ENCODE data around the gene PICALM.
"Not testable (repeated sequence)": the region's sequence is repeated elsewhere in the genome, so short reads cannot be mapped to it uniquely, and the experiment has no call there.

PICALM gene

DNA sequence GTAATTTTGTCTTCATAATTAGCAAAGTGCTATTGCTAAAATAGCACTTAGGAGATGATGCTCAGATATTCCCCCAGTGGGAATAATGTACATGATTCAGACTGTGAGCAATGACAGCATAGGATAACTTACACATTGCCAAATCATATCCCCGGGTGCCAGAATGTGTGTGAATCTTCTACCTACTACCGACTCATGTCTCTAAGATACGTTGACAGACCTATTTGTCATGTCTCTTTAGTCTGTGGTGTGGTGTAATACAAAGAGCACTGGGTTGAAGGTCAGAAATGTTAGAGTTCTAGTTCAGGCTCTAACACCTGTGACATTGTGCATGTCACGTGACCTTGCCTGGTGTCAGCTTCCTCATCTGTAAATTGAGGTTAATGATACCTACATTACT is 31.0 kb upstream of the PICALM start:
- Mint-ChIP-seq H3K27ac (no peak overlapping the region), H3K4me3 (no peak overlapping the region), H3K36me3 (ENCODE audit: low read depth) (no peaks in the 10 kb centered on the region), H3K4me1 (ENCODE audit: low read depth) (no peaks in the 10 kb centered on the region), H3K9me3 (no peaks in the 10 kb centered on the region), H3K27me3 (no peaks in the 10 kb centered on the region)

DNA sequence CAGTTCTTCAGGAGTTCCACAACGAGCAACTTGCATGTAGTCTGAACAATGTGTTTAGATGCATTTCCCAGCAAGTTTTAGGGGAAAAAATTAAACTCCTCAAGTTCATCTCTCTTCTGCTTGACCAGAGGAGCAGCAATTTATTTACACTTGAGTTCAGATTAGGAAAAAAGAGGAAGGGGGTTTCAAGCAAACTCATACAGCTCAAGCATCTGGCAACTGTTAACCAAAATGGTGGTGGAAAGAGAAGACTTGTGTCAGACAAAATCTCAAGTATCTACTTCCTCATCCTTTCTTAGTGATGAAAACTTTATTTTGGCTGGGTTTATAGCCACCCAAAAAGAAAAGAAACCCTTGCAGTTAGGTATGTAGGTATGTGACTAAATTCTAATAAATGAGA is 29.1 kb upstream of the PICALM start:
- H3K36me3 Mint-ChIP-seq (ENCODE audit: low read depth): no peaks in the 10 kb centered on the region
- H3K27ac Mint-ChIP-seq: no peak overlapping the region
- H3K4me1 Mint-ChIP-seq (ENCODE audit: low read depth): no peaks in the 10 kb centered on the region
- H3K27me3 Mint-ChIP-seq: no peaks in the 10 kb centered on the region
- H3K9me3 Mint-ChIP-seq: no peaks in the 10 kb centered on the region
- no peak overlapping the region for H3K4me3 Mint-ChIP-seq

DNA sequence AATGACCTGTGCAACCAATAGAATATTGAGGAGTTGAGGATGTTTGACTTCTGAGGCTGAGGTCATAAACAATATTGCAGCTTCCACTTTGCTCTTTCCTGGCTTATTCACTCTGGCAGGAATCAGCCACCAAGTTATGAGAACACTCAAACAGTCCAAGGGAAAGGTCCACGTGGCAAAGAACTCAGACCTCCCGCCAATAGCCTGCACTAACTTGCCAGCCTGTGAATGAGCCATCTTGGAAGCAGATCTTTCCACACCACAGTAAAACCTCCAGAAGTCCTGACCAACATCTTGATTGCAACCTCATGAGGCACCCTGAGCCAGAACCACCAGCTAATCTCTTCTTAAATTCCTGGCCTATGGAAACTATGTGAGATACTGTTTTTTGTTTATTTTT is 22.7 kb upstream of the PICALM start:
- H3K36me3 Mint-ChIP-seq (ENCODE audit: low read depth): no peaks in the 10 kb centered on the region
- H3K9me3 Mint-ChIP-seq: no peaks in the 10 kb centered on the region
- H3K27me3 Mint-ChIP-seq: peaks cover 3% of the 10 kb centered on the region
- H3K27ac Mint-ChIP-seq: no peak overlapping the region
- no peak overlapping the region for H3K4me3 Mint-ChIP-seq
- no peaks in the 10 kb centered on the region for H3K4me1 Mint-ChIP-seq (ENCODE audit: low read depth)

DNA sequence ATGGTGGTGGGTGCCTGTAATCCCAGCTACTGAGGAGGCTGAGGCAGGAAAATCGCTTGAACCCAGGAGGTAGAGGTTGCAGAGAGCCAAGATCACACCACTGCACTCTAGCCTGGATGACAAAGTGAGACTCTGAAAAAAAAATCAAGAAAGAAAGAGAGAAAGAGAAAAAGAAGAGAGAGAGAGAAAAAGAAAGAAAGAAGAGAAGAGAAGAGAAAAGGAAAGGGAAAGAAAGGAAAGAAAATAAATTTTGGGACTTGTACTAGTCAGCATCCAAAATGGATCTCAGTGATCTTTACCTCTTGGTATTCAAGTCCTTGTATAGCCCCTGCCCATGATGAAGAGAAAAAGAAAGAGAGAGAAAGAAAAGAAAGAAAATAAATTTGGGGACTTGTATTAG is 22.2 kb upstream of the PICALM start:
- peaks cover 3% of the 10 kb centered on the region for H3K27me3 Mint-ChIP-seq
- no peaks in the 10 kb centered on the region for H3K36me3 Mint-ChIP-seq (ENCODE audit: low read depth)
- no peak overlapping the region for H3K4me3 Mint-ChIP-seq
- no peaks in the 10 kb centered on the region for H3K4me1 Mint-ChIP-seq (ENCODE audit: low read depth)
- H3K27ac Mint-ChIP-seq: no peak overlapping the region
- H3K9me3 Mint-ChIP-seq: no peaks in the 10 kb centered on the region

DNA sequence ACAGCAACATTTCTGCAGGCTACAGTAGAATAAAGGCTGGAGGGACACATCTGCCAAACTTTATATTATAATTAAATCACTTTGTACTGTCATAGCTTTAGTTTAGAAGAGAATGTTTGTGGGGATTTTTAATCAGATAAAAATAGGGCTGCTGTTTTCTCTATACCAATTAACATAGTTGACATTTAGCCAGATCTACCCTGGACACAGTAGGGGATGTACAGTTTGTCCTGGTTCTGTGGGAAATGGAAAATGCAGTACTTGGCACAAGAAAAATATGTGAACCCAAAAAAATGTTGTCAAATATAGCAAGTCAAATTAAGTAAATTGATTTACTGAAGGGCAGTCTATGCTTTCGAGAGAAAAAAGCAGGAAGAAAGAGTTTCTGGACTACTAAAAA is 20.8 kb upstream of the PICALM start:
- H3K9me3 Mint-ChIP-seq: no peaks in the 10 kb centered on the region
- H3K27ac Mint-ChIP-seq: no peak overlapping the region
- no peak overlapping the region for H3K4me3 Mint-ChIP-seq
- peaks cover 3% of the 10 kb centered on the region for H3K27me3 Mint-ChIP-seq
- no peaks in the 10 kb centered on the region for H3K4me1 Mint-ChIP-seq (ENCODE audit: low read depth)
- H3K36me3 Mint-ChIP-seq (ENCODE audit: low read depth): no peaks in the 10 kb centered on the region

DNA sequence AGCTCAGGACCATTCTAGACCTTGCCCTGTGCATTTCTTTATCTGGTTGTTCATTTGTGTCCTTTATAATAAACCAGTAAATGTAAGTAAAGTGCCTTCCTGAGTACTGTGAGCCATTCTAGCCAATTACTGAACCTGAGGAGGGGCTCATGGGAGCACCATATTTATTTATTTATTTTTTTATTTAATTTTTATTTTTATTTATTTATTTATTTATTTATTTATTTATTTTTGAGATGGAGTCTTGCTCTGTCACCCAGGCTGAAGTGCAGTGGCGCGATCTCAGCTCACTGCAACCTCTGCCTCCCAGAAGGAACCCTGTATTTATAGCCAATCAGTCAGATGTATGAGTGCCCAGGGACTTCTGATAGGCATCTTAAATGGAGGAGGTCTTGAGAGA is 18.8 kb upstream of the PICALM start:
- not testable (repeated sequence) for H3K9me3 Mint-ChIP-seq; H3K4me1 Mint-ChIP-seq (ENCODE audit: low read depth); H3K27ac Mint-ChIP-seq; H3K27me3 Mint-ChIP-seq; H3K36me3 Mint-ChIP-seq (ENCODE audit: low read depth); H3K4me3 Mint-ChIP-seq

DNA sequence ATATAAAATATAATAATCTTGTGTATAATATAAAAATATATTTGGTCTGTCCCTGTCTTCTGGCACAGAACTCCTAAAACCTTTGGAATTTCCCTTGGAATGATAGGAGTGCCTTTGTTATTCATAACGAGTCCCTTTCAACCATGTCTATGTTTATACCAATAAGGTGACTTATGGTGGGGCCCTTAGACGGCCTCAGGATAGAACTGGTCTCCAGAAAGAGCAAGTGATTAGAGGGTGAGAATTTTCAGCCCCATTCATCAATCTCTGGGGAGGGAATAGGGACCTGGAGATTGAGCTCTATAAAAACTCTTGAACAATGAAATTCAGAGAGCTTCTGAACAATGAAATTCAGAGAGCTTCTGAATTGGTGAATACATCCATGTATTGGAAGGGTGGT is 18.4 kb upstream of the PICALM start:
- Mint-ChIP-seq H3K9me3 (no peaks in the 10 kb centered on the region), H3K4me3 (no peak overlapping the region), H3K27me3 (peaks cover 3% of the 10 kb centered on the region), H3K27ac (no peak overlapping the region), H3K36me3 (ENCODE audit: low read depth) (no peaks in the 10 kb centered on the region), H3K4me1 (ENCODE audit: low read depth) (no peaks in the 10 kb centered on the region)

DNA sequence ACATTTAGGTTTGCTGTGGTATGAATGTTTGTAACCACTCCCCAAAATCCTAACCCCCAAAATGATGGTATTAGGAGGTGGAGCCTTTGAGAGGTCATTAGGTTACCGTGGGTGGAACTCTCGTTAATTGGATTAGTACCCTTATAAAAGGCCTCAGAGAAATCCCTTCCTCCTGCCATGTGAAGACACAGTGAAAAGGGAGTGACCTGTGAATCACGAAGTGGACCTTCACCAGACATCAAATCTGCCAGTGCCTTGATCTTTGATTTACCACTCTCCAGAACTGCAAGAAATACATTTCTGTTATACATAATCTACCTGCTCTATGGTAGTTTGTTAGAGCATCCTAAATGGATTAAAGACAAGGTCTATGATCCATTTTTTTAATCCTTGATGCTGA is 12.6 kb upstream of the PICALM start:
- H3K27me3 Mint-ChIP-seq: no peaks in the 10 kb centered on the region
- H3K36me3 Mint-ChIP-seq (ENCODE audit: low read depth): no peaks in the 10 kb centered on the region
- H3K4me1 Mint-ChIP-seq (ENCODE audit: low read depth): no peaks in the 10 kb centered on the region
- H3K9me3 Mint-ChIP-seq: peaks cover 4% of the 10 kb centered on the region
- H3K27ac Mint-ChIP-seq: no peak overlapping the region
- no peak overlapping the region for H3K4me3 Mint-ChIP-seq

DNA sequence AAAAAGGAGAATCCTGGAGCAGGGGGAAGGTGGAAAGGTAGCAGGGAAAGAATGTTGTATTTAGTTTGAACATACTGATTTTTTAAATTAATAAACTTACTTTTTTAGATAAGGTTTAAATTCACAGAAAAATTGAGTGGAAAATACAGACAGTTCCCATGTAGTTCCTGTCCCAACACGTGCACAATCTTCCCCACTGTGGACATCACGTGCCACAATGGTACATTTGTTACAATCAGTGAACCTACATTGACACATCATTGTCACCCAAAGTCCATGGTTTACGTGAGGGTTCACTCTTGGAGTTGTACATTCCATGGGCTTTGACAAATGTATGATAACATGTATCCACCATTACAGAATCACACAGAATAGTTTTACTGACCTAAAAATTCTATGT is 10.5 kb upstream of the PICALM start:
- Mint-ChIP-seq H3K4me3 (no peak overlapping the region), H3K27ac (no peak overlapping the region), H3K36me3 (ENCODE audit: low read depth) (no peaks in the 10 kb centered on the region), H3K4me1 (ENCODE audit: low read depth) (no peaks in the 10 kb centered on the region), H3K27me3 (no peaks in the 10 kb centered on the region), H3K9me3 (peaks cover 4% of the 10 kb centered on the region)

DNA sequence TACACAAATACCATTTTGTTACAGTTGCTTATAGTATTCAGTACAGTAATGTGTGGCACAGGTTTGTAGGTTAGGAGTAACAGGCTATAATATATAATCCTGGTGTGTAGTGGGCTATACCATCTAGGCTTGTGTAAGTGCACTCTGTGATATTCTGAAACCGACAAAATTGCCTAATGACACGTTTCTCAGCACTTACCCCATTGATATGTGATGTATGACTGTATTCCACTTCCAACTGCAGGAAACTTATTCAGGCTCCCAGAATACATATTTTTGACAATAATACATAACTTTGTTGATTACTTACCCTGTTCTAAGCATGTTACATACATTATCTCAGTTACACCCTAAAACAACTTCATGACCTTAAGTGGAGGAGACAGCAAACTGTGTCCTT is 5.1 kb upstream of the PICALM start:
- Mint-ChIP-seq H3K27ac (no peak overlapping the region), H3K9me3 (peaks cover 4% of the 10 kb centered on the region), H3K36me3 (ENCODE audit: low read depth) (no peaks in the 10 kb centered on the region), H3K27me3 (no peaks in the 10 kb centered on the region), H3K4me1 (ENCODE audit: low read depth) (peaks cover 14% of the 10 kb centered on the region), H3K4me3 (no peak overlapping the region)

DNA sequence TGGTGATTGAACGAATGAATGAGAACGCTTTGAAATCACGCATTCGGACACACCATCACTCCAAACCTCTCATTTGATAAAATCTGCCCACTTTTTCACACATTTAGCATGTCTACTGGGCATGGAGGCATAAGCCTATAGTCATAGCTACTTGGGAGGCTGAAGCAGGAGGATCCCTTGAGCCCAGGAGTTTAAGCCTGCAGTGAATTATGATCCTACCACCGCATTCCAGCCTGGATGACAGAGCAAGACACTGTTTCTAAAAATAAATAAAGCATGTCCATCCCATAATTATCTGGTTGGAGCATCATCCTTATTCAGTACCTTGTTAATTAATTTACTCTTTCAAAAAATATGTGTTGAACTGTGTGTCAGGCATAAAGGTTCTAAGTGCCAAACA is 3.3 kb upstream of the PICALM start:
- Mint-ChIP-seq H3K4me3 (no peak overlapping the region), H3K36me3 (ENCODE audit: low read depth) (peaks cover 11% of the 10 kb centered on the region), H3K27ac (no peak overlapping the region), H3K4me1 (ENCODE audit: low read depth) (peaks cover 14% of the 10 kb centered on the region), H3K27me3 (no peaks in the 10 kb centered on the region), H3K9me3 (no peaks in the 10 kb centered on the region)

DNA sequence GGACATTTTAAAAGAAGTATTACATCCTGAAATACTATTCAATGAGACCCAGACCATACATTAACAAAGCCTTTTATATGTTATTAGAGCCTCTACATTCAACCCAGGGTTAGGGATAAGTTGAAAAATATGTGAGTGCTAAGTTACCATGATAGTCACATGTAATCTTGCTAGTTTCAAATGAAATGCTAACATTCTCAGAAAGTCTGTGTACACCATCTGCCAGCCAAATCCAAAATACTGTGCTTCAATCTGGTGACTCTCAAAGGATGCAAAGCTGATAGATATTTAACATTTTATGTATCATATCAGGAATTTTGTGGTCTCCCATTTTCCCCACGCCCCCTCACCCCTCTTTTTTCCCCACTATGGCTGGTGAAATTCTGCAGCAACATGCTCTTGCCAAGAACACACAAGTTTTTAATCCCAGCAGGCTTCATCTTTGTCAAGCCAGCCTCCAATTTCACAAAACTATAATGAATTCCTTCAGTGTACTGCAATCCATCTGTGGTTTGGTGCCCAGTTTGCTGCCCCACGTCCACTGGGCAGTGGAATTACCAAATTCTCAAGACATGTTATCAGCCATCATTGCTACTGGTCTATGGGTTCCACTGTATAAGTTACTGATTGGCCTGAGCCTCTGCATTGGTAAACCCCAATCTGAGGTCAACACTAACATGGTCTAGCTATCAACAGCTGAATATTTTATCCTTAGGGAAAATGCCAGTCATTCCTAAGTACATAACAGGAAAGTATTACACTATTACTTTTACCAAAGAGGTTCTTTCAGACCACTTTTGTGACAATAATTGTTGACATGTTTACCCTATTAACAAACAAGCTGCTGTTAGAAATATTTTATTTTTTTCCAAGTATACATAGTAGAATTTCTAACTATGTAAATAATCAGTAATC is 1.5 kb upstream of the PICALM start:
- Mint-ChIP-seq H3K4me3 (peak overlapping the region; percentile 96), H3K9me3 (no peaks in the 10 kb centered on the region), H3K4me1 (ENCODE audit: low read depth) (peaks cover 24% of the 10 kb centered on the region), H3K36me3 (ENCODE audit: low read depth) (peaks cover 29% of the 10 kb centered on the region), H3K27me3 (no peaks in the 10 kb centered on the region), H3K27ac (peak overlapping the region; percentile 89)

DNA sequence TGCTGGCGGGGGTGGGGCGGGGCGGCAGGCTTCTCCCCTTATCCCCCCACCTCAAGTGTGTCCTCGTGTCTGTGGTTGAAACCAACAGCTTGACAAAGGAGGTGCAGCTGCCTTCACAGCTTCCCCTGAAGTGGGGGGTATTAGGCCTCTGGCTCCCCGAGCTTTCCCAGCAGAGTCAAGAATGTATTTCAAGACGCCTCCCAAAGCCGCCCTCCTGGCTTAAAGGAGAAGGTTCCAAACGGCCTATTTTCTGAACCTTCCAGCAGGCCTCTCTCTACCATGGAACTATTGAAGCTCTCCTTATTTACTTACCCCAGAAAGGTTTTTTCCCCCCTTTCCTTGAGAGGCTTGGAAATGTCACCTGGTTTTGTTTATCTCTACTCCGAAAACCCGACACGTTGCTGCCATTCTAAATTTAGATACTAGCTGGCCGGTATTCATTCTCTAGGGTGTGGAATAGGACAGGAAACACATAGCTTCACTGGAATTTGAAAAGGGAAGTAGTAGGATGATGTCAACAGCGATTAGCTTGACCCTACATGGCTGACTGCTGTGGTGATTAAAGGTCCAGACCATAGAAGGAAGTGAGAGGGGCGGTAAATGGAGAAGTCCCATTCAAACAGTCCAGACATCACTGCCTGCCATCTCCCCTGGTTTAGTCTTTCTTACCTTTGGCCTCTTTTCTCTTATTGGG is 671 bp upstream of the PICALM start:
- peaks cover 31% of the 10 kb centered on the region for H3K36me3 Mint-ChIP-seq (ENCODE audit: low read depth)
- peaks cover 30% of the 10 kb centered on the region for H3K4me1 Mint-ChIP-seq (ENCODE audit: low read depth)
- no peaks in the 10 kb centered on the region for H3K27me3 Mint-ChIP-seq
- peak overlapping the region; percentile 96 for H3K4me3 Mint-ChIP-seq
- peak overlapping the region; percentile 89 for H3K27ac Mint-ChIP-seq
- no peaks in the 10 kb centered on the region for H3K9me3 Mint-ChIP-seq

DNA sequence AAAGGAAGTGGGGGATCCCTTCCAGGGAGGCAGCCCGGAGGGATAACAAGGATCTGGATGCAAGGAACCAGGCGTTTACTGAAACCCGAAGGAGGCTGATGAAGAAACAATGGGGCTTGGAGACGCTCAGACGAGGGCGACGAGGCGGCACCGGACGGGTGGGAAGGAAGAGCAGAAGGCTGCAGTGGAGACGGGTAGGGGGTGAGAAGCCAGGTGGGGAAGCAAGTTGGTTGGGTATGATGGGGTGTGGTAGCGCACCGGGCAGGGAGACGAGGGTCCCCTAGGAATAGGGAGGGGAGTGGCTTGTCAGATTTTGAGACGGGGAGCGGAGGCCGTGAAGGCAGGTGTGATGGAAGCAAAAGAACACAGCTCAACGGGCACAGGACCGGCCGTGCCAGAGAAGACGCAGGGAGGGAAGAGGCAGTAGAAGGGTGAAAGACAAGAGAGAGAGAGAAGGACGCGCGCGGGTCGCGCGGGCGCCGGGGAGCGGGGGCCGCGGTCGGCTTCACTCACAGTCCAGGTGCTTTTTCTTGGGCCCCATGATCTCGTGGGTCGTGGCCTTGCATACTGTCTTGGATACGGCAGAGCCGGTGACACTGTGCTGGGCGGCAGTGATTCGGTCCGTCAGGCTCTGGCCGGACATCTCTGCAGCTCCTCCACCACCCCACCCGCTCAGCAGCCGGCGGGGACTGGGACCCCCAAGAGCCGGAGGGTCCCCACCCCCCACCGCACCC is 579 bp downstream of the PICALM start:
- no peaks in the 10 kb centered on the region for H3K9me3 Mint-ChIP-seq
- H3K4me1 Mint-ChIP-seq (ENCODE audit: low read depth): peaks cover 42% of the 10 kb centered on the region
- H3K36me3 Mint-ChIP-seq (ENCODE audit: low read depth): peaks cover 31% of the 10 kb centered on the region
- peak overlapping the region; percentile 95 for H3K27ac Mint-ChIP-seq
- H3K27me3 Mint-ChIP-seq: no peaks in the 10 kb centered on the region
- H3K4me3 Mint-ChIP-seq: peak overlapping the region; percentile 96

DNA sequence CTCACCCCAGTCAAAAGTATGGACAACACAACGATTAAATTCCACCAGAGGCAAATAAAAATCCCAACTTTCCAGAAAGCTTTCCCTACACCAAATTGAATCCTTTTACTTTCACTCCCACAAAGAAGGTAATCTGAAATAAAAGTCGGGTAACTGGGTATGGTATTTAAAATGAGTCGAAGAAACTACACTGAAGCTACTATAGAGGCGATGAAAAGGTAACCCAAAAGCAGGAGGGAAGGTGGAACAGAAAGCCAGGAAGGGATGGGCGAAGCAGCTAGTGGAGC is 1.1 kb downstream of the PICALM start:
- Mint-ChIP-seq H3K27ac (peak overlapping the region; percentile 95), H3K27me3 (no peaks in the 10 kb centered on the region), H3K4me1 (ENCODE audit: low read depth) (peaks cover 47% of the 10 kb centered on the region), H3K9me3 (no peaks in the 10 kb centered on the region), H3K36me3 (ENCODE audit: low read depth) (peaks cover 31% of the 10 kb centered on the region), H3K4me3 (peak overlapping the region; percentile 96)
